IPS-NIHi7 (cell line): Measurements from ENCODE around the gene VPS37C.
"Not testable (repeated sequence)": the region's sequence is repeated elsewhere in the genome, so short reads cannot be mapped to it uniquely, and the experiment has no call there.

Experiments used
- DNase-seq: peaks from one replicate; pipeline ENCODE4 v3.0.0; 2012; ENCODE audit warnings: mixed read lengths; ENCODE audit errors: extremely low spot score

VPS37C gene

DNA sequence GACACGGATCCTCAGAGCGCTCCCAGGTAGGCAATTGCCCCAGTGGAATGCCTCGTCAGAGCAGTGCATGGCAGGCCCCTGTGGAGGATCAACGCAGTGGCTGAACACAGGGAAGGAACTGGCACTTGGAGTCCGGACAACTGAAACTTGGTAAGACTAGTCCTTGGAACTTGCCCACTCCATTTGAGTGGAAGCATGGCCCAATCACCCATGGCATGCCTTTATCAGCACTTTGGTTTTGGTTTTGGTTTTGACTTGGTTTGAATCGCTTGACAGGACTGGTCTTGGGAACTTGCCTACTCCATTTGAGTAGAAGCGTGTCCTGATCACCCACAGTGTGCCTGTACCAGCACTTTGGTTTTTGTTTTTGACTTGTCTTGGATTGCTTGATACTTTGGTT lies 67.1 kb downstream of the VPS37C start:
- not testable (repeated sequence) for DNase-seq

- no peak for DNase-seq
Observed at GRCh38 chr11:61092908-61093763, 68.1 kb downstream of the VPS37C start.

- DNase-seq, result no peak
Observed at GRCh38 chr11:61092280-61092766, 68.9 kb downstream of the VPS37C start.

DNA sequence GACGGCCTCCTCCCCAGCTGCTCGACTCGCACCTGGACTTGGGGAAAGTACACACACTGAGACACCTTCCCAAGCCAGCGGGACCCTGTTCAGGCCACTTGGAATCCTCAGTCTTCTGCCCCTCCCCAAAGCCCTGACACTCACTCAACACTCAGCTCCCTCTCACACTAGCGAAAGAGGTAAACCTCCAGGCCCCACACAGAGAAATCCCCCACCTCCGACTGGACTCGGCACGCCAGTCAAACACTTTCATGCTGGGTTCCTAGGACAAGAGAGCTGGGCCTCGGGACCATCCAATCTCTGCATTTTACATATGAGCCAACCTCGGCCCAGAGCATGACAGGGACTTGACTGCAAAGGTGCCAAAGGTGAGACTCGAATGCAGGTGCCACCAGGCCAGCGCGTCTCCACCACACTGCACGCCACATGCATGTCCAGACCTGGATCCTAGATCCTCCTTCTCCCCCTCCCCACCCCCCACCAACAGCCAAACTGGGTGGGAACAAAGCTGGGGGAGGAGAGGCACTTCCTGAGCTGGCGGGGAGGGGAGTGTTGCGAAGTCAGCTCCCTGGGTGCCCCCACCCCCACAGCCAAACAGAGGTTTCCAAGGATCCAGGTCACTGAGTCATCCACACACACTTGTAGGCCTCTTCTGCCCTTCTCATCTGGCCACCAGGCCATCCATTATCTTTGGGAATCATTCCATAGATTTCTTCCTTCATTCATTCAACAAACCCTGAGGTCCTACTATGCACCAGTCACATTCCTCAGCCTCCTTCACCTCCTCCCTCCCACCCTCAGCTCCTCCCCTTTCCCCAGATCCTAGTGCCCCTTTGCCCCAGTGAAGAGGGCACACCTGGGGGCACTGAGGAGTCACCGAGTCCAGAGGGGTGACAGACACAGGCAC lies 69.6 kb downstream of the VPS37C start:
- peak; percentile 38 for DNase-seq

- no peak for DNase-seq
Observed at GRCh38 chr11:61090982-61091372, 70.2 kb downstream of the VPS37C start.

- DNase-seq, result peak; percentile 6
Observed at GRCh38 chr11:61090521-61090920, 70.7 kb downstream of the VPS37C start.

GRCh38 chr11:61089806-61090491 lies 71.3 kb downstream of the VPS37C start:
- DNase-seq, result no peak

DNA sequence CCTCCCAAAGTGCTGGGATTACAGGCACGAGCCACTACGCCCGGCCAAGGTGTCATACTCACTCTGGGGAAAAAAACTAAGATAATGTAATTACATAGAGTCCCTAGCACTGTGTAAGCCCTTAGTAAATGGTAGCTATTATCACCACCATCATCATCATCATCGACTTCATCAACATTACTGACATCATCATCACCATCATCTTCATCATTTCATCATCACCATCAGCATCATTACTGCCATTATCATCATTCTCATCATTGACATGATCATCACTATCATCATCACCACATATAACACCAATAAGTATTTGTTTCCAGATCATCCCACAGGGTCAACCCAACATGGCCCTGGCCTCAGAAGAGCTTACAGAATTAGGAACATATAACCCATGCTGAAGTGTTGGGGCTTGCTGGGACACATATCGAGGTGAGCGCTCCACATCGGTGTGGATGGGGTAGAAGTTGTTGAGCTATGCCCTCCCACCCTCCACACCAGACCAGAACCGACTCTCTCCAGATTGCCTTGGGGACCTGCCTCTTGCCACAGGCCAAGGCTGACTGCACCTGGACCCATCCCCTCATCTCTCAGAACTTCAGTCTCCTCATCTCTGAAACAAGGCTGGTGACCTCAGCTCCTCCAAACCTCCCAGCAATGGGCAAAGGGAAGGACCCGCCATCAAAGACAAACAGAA lies 73.7 kb downstream of the VPS37C start:
- DNase-seq, result no peak

GRCh38 chr11:61083601-61084147 lies 77.6 kb downstream of the VPS37C start:
- DNase-seq, result no peak

DNA sequence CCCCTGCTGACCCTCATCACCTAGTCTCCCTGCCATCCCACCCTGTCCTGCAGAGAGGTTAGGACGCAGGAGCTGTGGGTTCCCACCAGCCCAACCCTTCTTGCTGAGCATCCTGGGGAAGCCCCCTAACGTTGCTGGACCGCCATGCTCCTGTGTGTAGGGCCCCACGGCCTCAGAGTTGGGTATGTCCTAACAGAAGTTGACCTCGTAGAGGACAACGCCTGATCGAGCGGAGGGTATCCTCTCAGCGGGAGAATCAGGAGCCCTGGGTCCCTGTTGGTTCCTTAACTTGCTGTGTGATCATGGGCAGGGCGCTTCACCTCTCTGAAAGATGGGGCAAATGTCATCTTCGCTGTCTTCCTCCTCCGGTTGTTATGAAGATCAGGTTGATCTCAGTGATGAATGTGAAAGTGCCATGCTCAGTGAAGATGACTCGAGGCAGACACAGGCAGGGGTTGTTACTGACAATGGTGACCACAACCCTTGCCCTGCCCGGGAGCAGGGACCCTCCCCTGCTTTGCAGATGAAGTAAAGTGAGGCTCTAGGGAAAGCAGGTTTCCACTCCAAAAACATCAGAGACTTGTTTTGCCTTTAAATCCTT lies 78.2 kb downstream of the VPS37C start:
- DNase-seq, result no peak

GRCh38 chr11:61082062-61082870 lies 79.0 kb downstream of the VPS37C start:
- no peak for DNase-seq

DNA sequence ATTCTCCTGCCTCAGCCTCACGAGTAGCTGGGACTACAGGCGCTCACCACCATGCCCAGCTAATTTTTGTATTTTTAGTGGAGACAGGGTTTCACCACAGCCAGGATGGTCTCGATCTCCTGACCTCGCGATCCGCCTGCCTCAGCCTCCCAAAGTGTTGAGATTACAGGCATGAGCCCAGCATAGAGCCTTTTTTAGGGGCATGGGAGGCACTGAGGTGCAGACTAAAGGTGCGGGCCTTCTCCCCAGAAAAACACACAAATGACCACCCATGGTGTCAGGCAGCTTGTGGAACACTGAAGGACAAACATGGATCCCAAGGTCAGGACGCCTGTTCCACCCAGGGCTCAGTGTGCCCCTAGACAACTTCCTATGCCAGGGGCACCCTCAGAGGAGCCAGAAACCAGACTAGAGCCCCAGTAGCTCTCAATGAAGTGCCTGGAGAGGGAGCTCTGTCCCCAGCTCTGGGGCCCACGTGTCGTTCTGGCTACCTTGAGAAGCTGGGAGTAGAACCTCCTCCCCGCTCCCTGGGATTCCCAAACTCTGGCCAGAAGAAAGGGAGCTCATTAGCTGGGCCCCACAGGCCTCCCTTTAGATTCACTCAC lies 80.1 kb downstream of the VPS37C start:
- DNase-seq, result peak; percentile 35

DNA sequence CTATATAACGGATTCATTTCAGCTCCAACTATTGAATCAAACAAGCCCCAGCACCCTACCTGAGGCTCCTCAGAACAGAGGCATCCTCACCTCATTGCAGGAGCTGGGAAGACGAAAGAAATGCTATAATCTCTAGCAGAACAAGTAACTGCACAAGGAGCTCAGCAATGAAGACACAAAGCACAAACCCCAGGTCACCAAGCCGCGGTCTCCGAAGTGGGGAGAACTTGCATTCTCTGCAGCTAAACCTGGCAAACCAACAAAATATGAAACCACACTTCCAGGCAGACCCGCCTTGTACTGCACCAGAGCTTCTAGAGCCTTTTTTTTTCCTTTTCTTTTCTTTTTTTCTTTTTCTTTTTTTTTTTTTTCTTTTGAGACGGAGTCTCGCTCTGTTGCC lies 80.7 kb downstream of the VPS37C start:
- no peak for DNase-seq
